Mesothelial cell of epicardium (in vitro differentiated cells): ENCODE measurements around the gene NELL1. TPM values are rescaled to one million over a fixed set of nuclear protein-coding genes. Genes with fewer than 3 reads are reported as not detected.

Experiments used
- DNase-seq, 2 experiments: peaks; one replicate each; pipeline ENCODE4 v3.0.0; 2021; ENCODE audit warnings: low spot score in 2 of 2; ENCODE audit not compliant: unreplicated experiment in 2 of 2
- H3K27ac Mint-ChIP-seq: 2 replicates; pipeline ENCODE4 v1.8.0; 2021; ENCODE audit warnings: mixed read lengths
- H3K27me3 Mint-ChIP-seq: 2 replicates; pipeline ENCODE4 v1.8.0; 2021; ENCODE audit warnings: low read depth, mixed read lengths
- H3K36me3 Mint-ChIP-seq: 2 replicates; pipeline ENCODE4 v1.8.0; 2021; ENCODE audit warnings: mixed read lengths
- H3K4me1 Mint-ChIP-seq: 2 replicates; pipeline ENCODE4 v1.8.0; 2021; ENCODE audit warnings: mixed read lengths
- H3K4me3 Mint-ChIP-seq: 2 replicates; pipeline ENCODE4 v1.8.0; 2021; ENCODE audit warnings: mild to moderate bottlenecking, moderate library complexity, mixed read lengths
- H3K9me3 Mint-ChIP-seq: 2 replicates; pipeline ENCODE4 v1.8.0; 2021; ENCODE audit warnings: mixed read lengths
- total RNA-seq: library from RNA; stranded (reverse); gene quantifications from 3 replicates; pipeline ENCODE4 v1.2.1, GENCODE V29; 2021
- TF ChIP-seq, protein P1 (sequence below): fragments of 200-600 bp; sonication (generic); IDR thresholded peaks from one replicate; pipeline ENCODE4 v1.5.0; 2021; ENCODE audit warnings: antibody characterized with exemption; ENCODE audit not compliant: unreplicated experiment

Gene NELL1
- total RNA-seq, 1 donor from 2014 or later: 1.7 TPM

DNA sequence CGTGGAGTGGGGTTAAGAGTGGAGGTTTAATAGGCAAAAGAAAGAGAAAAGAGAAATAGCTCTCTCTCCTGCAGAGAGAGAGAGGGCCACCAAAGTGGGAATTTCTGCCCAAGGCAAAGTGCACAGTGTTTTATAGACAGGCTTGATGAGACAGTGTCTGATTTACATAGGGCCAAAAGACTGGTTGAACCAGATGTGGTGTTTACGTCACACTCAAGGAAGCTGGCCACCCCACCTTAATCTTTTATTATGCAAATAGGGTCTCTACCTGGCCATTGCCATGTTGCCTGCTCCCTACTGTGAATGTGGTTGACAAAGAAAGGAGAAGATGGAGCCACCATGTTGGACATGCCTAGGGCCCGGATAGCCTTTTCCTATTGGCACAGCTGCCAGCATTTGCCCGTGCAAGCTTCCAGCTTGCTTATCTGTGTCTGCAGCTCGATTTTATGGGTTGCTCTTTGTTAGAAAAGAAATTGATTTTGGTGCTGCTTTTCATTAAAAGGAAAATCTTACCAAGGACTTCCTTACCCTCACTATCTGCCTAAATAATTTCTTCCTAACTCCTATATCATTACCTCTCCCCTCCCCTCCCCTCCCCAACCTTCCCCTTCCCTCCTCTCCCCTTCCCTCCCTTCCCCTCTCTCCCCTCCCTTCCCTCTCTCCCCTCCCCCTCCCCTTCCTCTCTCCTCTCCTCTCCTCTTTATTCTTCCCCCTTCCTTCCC, 436.0 kb downstream of the NELL1 start:
- Mint-ChIP-seq H3K27ac (no peak overlapping the region), H3K4me1 (no peaks in the 10 kb centered on the region), H3K36me3 (no peaks in the 10 kb centered on the region), H3K4me3 (no peak overlapping the region), H3K9me3 (peaks cover 11% of the 10 kb centered on the region), H3K27me3 (no peaks in the 10 kb centered on the region)
- TF ChIP-seq, protein P1, sequence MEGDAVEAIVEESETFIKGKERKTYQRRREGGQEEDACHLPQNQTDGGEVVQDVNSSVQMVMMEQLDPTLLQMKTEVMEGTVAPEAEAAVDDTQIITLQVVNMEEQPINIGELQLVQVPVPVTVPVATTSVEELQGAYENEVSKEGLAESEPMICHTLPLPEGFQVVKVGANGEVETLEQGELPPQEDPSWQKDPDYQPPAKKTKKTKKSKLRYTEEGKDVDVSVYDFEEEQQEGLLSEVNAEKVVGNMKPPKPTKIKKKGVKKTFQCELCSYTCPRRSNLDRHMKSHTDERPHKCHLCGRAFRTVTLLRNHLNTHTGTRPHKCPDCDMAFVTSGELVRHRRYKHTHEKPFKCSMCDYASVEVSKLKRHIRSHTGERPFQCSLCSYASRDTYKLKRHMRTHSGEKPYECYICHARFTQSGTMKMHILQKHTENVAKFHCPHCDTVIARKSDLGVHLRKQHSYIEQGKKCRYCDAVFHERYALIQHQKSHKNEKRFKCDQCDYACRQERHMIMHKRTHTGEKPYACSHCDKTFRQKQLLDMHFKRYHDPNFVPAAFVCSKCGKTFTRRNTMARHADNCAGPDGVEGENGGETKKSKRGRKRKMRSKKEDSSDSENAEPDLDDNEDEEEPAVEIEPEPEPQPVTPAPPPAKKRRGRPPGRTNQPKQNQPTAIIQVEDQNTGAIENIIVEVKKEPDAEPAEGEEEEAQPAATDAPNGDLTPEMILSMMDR: no peak
- no peak for DNase-seq

DNA sequence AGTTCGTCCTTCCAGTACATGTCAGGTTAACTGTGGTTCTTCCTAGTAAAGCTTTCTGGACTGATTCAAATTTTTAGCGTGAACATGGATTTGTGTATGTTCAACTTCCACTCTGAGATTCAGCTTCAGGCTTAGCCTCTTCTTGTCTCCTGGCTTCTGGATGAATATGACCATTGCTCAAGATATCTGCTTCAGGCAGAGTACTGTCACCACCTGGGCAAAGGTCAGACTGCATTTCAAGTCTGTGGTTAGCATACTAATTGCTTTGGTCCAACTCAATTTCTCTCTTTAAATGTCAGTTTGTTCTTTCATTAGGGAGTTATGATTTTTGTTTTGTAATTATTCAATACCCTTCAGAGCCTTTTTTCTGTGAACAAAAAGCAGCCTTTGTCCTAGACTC, 440.0 kb downstream of the NELL1 start:
- no peak for DNase-seq
- Mint-ChIP-seq H3K36me3 (no peaks in the 10 kb centered on the region), H3K4me3 (no peak overlapping the region), H3K27ac (no peak overlapping the region), H3K27me3 (no peaks in the 10 kb centered on the region), H3K4me1 (no peaks in the 10 kb centered on the region), H3K9me3 (peaks cover 6% of the 10 kb centered on the region)
- TF ChIP-seq, protein P1: no peak

DNA sequence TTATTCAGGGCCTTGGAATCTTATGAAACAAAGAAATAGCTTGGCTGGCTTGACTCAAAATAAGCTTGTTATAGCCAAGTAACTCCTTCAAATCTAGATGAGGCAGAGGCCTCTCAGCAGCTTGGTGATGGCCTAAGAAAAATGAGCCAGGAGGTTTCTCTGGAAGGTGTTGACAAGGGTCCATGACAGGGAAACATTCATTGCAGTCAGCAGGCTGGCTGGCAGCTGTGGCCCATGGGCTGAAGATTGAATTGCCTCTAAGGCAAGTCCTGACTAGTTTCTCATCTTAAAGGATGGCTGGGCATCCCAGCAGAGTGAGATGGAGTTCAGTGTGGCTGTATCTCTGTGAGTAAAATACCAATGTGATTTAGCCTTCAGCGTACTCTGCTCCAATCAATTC, 441.0 kb downstream of the NELL1 start:
- H3K36me3 Mint-ChIP-seq: no peaks in the 10 kb centered on the region
- H3K4me3 Mint-ChIP-seq: no peak overlapping the region
- H3K27ac Mint-ChIP-seq: no peak overlapping the region
- TF ChIP-seq, protein P1: no peak
- DNase-seq: no peak
- H3K9me3 Mint-ChIP-seq: no peaks in the 10 kb centered on the region
- H3K27me3 Mint-ChIP-seq: peaks cover 4% of the 10 kb centered on the region
- H3K4me1 Mint-ChIP-seq: no peaks in the 10 kb centered on the region

DNA sequence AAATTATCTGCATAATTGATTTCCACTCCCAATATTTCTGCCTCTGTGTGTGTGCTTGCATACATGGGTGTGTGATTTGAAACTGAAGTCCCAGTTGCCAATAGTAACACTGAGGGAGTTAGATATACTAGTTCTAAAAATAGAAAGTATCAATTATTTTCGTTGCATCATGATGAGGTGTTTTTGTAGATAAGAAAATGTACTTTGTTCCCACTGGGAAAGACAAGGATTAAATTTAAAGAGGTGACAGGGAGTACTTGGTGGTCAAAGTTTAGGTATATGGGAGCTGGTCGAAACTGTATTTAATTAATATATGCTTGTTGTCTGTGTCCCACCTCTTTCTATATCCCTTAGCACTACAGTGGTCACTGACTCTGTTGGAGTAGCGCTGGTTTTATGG, 444.5 kb downstream of the NELL1 start:
- Mint-ChIP-seq H3K27me3 (peaks cover 4% of the 10 kb centered on the region), H3K36me3 (no peaks in the 10 kb centered on the region), H3K9me3 (no peaks in the 10 kb centered on the region), H3K4me1 (no peaks in the 10 kb centered on the region), H3K4me3 (no peak overlapping the region), H3K27ac (no peak overlapping the region)
- TF ChIP-seq, protein P1: no peak
- no peak for DNase-seq

DNA sequence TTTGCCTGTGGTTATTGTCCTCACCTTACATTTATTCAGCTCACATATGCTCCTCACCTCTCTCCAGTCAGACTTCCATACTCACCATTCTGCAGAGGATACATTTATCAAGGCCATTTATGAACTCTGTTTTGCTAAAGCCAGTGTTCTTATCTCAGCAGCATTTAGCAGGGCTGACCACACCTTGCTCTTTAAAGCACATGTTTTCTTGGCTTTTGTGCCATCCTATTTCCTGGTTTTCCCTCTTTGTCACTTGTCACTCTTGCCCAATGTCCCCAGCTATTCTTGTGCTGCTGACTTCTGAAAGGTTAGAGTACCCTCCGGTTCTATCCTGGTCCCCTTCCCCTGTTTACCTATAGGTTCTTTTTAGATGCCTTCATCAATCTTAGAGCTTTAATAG, 446.6 kb downstream of the NELL1 start:
- H3K27me3 Mint-ChIP-seq: peaks cover 6% of the 10 kb centered on the region
- no peak overlapping the region for H3K4me3 Mint-ChIP-seq
- no peak for DNase-seq
- H3K27ac Mint-ChIP-seq: no peak overlapping the region
- peaks cover 6% of the 10 kb centered on the region for H3K4me1 Mint-ChIP-seq
- H3K9me3 Mint-ChIP-seq: no peaks in the 10 kb centered on the region
- TF ChIP-seq, protein P1: no peak
- no peaks in the 10 kb centered on the region for H3K36me3 Mint-ChIP-seq

DNA sequence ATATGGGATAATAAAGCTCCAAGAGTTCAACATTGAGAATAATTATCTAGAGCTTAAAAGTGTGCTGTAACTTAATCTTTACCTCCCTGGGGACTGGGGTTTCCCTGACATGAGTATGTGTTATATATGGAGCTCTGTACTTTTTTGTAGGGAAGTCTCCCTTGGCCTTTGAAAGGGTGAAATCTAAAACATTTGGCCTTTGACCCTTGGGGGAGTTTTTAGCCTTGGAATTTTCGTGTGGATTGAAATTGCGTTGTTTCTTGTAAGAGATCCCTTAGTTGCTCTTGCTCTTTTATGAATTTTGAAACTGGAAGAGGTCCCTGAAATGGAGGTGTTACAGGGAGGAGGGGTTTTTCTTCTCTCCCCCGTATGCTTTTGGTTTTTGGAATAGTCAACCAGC, 450.0 kb downstream of the NELL1 start:
- Mint-ChIP-seq H3K9me3 (no peaks in the 10 kb centered on the region), H3K27me3 (peaks cover 9% of the 10 kb centered on the region), H3K27ac (no peak overlapping the region), H3K4me3 (no peak overlapping the region), H3K36me3 (no peaks in the 10 kb centered on the region), H3K4me1 (peaks cover 6% of the 10 kb centered on the region)
- TF ChIP-seq, protein P1: no peak
- no peak for DNase-seq
